ENCODE results near the gene TPCN2. TPM values are rescaled to one million over a fixed set of nuclear protein-coding genes. Genes with fewer than 3 reads are reported as not detected.
"Not testable (repeated sequence)": the region's sequence is repeated elsewhere in the genome, so short reads cannot be mapped to it uniquely, and the experiment has no call there.

TPCN2 gene
- total RNA-seq = 10 to 100 TPM; 22.4 to 23.0 TPM
- polyA plus RNA-seq = 1 to 10 TPM; 6.6 to 7.2 TPM

DNA sequence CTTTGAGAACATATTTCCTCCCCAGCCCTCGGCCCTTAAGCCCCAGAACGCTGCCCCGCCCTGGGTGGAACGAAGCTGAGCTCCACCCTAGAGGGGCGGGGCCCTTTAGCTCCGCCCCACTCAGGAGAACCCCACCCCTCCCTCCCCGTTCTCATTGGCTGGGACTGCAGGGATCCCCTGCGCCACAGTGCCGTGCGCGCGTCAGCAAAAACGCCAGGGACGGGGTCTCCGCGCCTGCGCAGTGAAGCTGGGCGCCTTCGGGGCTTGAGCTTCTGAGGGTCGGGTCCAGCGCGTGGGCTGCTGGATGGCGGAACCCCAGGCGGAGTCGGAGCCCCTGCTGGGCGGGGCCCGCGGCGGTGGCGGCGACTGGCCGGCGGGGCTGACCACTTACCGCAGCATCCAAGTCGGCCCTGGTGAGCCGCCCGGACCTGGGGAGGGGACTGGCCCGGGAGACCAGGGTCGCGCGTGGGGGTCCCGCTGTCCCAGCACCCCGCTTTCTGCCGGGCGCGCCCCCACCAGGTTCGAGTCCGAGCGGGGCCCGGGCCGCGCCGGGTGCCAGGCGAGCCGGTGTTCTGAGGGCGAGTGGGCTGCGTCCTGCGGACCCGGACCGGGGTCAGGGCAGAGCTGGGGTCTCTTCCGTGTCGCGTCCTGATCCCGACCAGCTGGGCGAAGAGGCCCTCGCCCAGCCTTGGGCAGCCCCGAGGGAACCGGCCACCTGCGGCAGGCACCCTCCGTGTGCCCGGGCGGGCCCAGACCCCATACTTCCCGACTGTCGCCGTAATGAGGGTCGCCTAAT is at the start of gene TPCN2:
Gene TPCN2 (plus strand): TSS at position 239 of the 796 bp plus-strand sequence. CDS start 66 bp downstream, at position 305.
- CTCF ChIA-PET (ENCODE audit: partially characterized antibody) = interaction anchor here (0.9 to 1.1 kb wide), 4 partner anchors 50 to 621 kb away, joined by 3 to 4 read pairs (median 4); no protein-coding TSS in a partner anchor
- Mint-ChIP-seq H3K4me1 (peaks cover 7 to 45% (median 22%) of the 10 kb centered on the region in 4 donors), H3K27ac (peak within 1 kb of the TSS; percentile 86 to 96 (median 91)), H3K36me3 (peaks cover 0 to 5% of the 10 kb centered on the region in 2 donors), H3K9me3 (no peaks in the 10 kb centered on the region), H3K4me3 (peak within 1 kb of the TSS; percentile 82 to 86 (median 84)), H3K27me3 (no peaks in the 10 kb centered on the region)
- H3K4me1 ChIP-seq (ENCODE audit: insufficient read depth, low read length) = peaks cover 30% of the 10 kb centered on the region
- peak within 1 kb of the TSS; percentile 42 to 80 for H3K4me3 ChIP-seq (ENCODE audit: low read length in 2 of 2)
- no peaks in the 10 kb centered on the region for H3K36me3 ChIP-seq (ENCODE audit: insufficient read depth, low read length)
- peak within 1 kb of the TSS; percentile 84 for H3K27ac ChIP-seq (ENCODE audit: low read depth, low read length)
- intact Hi-C loops (cut with micrococcal nuclease) = loop anchor here (2.0 kb wide), 1 partner anchor 146 kb away; the partner anchor contains the start of genes IGHMBP2 and MRPL21
- no peaks in the 10 kb centered on the region for H3K9me3 ChIP-seq (ENCODE audit: control insufficient read depth in 1 of 2, low read length in 2 of 2)
- POLR2A ChIA-PET (ENCODE audit: partially characterized antibody) = interaction anchor here (1.0 to 2.7 kb wide), 12 partner anchors 9 to 626 kb away, joined by 3 to 11 read pairs (median 4); partner anchors contain the start of genes IGHMBP2, LTO1 and MRPL21
- peak; percentile 90 to 94 (median 92) for DNase-seq
- no peaks in the 10 kb centered on the region for H3K27me3 ChIP-seq (ENCODE audit: insufficient read depth, low read length)

DNA sequence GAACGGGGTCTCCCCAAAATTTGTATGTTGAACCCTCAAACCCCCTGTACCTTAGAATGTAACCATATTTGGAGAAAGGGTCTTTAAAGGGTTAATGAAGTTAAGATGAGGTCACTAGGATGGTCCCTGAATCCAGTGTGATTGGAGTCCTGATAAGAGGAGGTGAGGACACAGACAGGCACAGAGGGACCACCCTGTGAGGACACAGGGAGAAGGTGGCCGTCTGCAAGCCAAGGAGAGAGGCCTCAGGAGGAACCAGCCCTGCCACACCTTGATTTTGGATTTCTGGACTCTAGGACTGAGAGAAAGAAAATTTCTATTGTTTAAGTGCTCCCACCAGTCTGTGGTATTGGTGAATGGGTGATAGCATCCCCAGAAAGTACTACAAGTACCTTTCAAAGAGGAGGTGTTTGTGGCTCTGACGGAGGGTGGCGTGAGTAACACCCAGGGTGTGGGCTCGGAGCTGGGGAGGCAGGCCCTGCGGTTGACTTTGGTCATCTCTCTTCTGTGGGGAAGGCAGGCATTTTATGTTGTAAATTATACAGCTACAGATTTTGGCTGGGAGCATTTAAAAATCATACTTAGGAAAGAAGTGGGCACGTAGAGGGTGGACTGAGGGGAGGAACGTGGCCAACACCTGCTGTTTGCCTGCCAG is 49.5 kb upstream of the TPCN2 start:
- intact Hi-C loops (cut with micrococcal nuclease) = no loop called here
- no peak overlapping the region for H3K4me3 ChIP-seq (ENCODE audit: low read length in 2 of 2)
- no peak for DNase-seq
- CTCF ChIA-PET (ENCODE audit: partially characterized antibody) = no interaction called here
- H3K4me1 ChIP-seq (ENCODE audit: insufficient read depth, low read length) = no peaks in the 10 kb centered on the region
- H3K9me3 Mint-ChIP-seq = no peaks in the 10 kb centered on the region
- H3K27ac Mint-ChIP-seq = peak overlapping the region in 2 of 7 donors; percentile 17 to 81
- peaks cover 3 to 5% of the 10 kb centered on the region in 2 donors for H3K27me3 Mint-ChIP-seq
- no peaks in the 10 kb centered on the region for H3K36me3 ChIP-seq (ENCODE audit: insufficient read depth, low read length)
- peaks cover 0 to 4% (median under 1%) of the 10 kb centered on the region in 4 donors for H3K4me1 Mint-ChIP-seq
- no peaks in the 10 kb centered on the region for H3K36me3 Mint-ChIP-seq
- no peak overlapping the region for H3K27ac ChIP-seq (ENCODE audit: low read depth, low read length)
- H3K9me3 ChIP-seq (ENCODE audit: control insufficient read depth in 1 of 2, low read length in 2 of 2) = no peaks in the 10 kb centered on the region
- POLR2A ChIA-PET (ENCODE audit: partially characterized antibody) = no interaction called here
- no peak overlapping the region for H3K4me3 Mint-ChIP-seq
- H3K27me3 ChIP-seq (ENCODE audit: insufficient read depth, low read length) = no peaks in the 10 kb centered on the region

DNA sequence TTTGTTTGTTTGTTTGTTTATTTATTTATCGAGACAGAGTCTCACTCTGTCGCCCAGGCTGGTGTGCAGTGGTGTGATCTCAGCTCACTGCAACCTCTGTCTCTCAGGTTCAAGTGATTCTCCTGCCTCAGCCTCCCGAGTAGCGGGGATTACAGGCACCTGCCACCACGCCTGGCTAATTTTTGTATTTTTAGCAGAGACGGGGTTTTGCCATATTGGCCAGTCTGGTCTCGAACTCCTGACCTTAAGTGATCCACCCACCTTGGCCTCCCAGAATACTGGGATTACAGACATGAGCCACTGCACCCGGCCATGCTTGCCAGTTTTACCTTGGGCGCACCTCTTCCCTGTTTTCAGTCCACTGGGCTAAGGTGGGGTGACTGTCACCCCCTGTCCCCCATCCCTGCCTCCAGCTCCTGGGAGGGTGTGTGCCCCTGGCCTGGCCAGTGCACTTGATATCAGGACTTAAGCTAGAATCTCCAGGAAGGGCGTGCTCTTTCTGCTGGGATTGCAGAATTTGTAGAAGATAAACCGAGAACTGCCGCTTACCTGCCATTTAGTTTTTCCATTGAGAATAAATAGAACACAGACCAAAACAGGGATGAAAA is 48.9 kb upstream of the TPCN2 start:
- H3K36me3 ChIP-seq (ENCODE audit: insufficient read depth, low read length); H3K9me3 ChIP-seq (ENCODE audit: control insufficient read depth in 1 of 2, low read length in 2 of 2); POLR2A ChIA-PET (ENCODE audit: partially characterized antibody); H3K4me1 Mint-ChIP-seq; H3K27me3 Mint-ChIP-seq; CTCF ChIA-PET (ENCODE audit: partially characterized antibody); H3K4me3 Mint-ChIP-seq; DNase-seq; H3K4me3 ChIP-seq (ENCODE audit: low read length in 2 of 2); H3K27me3 ChIP-seq (ENCODE audit: insufficient read depth, low read length); H3K4me1 ChIP-seq (ENCODE audit: insufficient read depth, low read length); H3K36me3 Mint-ChIP-seq; intact Hi-C loops (cut with micrococcal nuclease); H3K9me3 Mint-ChIP-seq; H3K27ac ChIP-seq (ENCODE audit: low read depth, low read length): not testable (repeated sequence)
- H3K27ac Mint-ChIP-seq = peak overlapping the region in 1 of 7 donors; percentile 17

DNA sequence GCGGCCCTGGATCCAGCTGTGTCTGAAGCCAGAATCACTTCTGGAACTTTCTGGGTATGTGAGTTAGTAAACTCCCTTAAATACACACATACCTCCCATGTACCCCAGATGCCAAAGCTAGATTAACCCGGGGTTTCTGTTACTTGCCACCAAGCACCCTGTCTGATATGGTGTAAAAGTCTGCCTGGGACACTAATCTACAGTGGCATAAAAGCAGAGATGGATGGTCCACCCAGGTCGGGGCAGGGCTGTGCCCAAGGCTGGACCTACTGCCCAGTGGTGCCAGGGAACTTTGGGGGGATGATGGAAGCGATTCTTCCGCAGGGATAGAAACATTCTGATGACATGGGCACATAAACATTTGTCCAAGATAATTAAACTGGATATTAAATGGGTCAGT is 48.3 kb upstream of the TPCN2 start:
- CTCF ChIA-PET (ENCODE audit: partially characterized antibody) = no interaction called here
- no peaks in the 10 kb centered on the region for H3K9me3 Mint-ChIP-seq
- H3K4me3 ChIP-seq (ENCODE audit: low read length in 2 of 2) = no peak overlapping the region
- no peak overlapping the region for H3K27ac ChIP-seq (ENCODE audit: low read depth, low read length)
- peaks cover 0 to 4% (median under 1%) of the 10 kb centered on the region in 4 donors for H3K4me1 Mint-ChIP-seq
- H3K4me3 Mint-ChIP-seq = no peak overlapping the region
- POLR2A ChIA-PET (ENCODE audit: partially characterized antibody) = no interaction called here
- no peaks in the 10 kb centered on the region for H3K9me3 ChIP-seq (ENCODE audit: control insufficient read depth in 1 of 2, low read length in 2 of 2)
- H3K36me3 Mint-ChIP-seq = no peaks in the 10 kb centered on the region
- intact Hi-C loops (cut with micrococcal nuclease) = no loop called here
- H3K36me3 ChIP-seq (ENCODE audit: insufficient read depth, low read length) = no peaks in the 10 kb centered on the region
- peaks cover 1 to 3% of the 10 kb centered on the region in 2 donors for H3K27me3 Mint-ChIP-seq
- no peak for DNase-seq
- H3K27ac Mint-ChIP-seq = no peak overlapping the region
- H3K4me1 ChIP-seq (ENCODE audit: insufficient read depth, low read length) = no peaks in the 10 kb centered on the region
- H3K27me3 ChIP-seq (ENCODE audit: insufficient read depth, low read length) = no peaks in the 10 kb centered on the region

DNA sequence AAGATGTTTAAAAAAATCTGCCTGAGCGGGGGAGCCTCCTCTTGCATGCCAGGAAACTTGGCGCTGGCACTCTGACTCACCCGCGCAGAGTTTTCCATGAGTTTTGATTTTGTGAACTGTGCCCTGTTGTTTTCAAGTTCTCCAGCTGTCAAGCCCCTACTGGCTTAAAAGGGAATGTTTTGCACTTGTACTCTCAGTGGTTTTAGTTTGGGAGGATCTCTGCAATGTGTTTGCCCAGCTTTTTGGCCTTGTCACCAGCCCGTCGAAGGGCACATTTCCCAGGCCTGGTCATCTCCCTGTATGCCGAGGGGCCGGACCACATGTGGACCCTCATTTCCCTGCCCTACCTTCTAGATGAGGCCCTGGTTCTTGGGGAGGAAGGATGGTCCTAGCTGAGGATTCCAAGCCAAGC is 47.9 kb upstream of the TPCN2 start:
- Mint-ChIP-seq H3K27ac (no peak overlapping the region), H3K4me3 (no peak overlapping the region), H3K27me3 (peaks cover 2 to 3% of the 10 kb centered on the region in 2 donors), H3K4me1 (peaks cover 0 to 4% (median under 1%) of the 10 kb centered on the region in 4 donors), H3K36me3 (no peaks in the 10 kb centered on the region), H3K9me3 (no peaks in the 10 kb centered on the region)
- Histone ChIP-seq H3K36me3 (ENCODE audit: insufficient read depth, low read length) (no peaks in the 10 kb centered on the region), H3K27me3 (ENCODE audit: insufficient read depth, low read length) (no peaks in the 10 kb centered on the region), H3K27ac (ENCODE audit: low read depth, low read length) (no peak overlapping the region), H3K4me1 (ENCODE audit: insufficient read depth, low read length) (no peaks in the 10 kb centered on the region), H3K9me3 (ENCODE audit: control insufficient read depth in 1 of 2, low read length in 2 of 2) (no peaks in the 10 kb centered on the region), H3K4me3 (ENCODE audit: low read length in 2 of 2) (no peak overlapping the region)
- no peak for DNase-seq
- ChIA-PET CTCF (ENCODE audit: partially characterized antibody) (no interaction called here), POLR2A (ENCODE audit: partially characterized antibody) (no interaction called here)
- intact Hi-C loops (cut with micrococcal nuclease) = no loop called here

DNA sequence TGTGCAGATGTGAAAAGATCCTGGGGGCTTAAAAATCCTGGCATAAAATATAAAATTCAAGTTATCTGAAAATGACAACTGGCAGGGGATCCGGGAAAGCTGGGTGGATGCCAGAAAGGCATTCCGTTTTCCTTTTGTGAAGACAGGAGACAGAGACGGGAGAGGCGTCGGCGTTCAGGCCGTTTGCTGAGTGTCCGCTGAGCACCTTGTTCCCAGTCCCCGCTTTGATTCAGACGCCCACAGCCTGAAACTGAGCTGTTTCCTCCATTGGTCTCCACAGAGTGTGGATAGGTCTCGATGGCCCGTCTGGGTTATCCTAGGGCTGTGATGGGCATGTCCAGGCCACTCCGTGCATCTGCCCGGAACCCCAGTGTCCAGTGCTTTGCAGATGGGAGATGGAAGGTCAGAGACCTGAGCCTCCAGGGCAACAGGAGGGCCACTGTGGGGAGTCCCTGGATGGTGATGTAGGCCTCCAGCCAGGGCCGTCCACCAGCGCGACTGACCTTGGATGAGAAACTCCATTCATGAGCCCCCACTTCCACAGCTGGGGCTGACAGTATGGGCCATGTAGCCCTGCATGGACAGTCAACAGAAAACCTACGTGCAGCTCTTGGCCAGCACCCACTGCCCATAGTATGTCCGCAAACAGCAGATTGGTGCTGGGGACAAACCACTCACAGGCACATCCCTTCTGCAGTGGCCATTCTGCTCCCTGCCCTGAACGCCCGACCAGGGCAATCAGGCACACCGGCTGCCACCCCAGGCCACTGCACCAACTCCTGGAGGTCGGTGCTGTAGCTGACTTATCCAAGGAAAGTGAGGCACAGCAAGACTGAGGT is 47.3 kb upstream of the TPCN2 start:
- Mint-ChIP-seq H3K27ac (no peak overlapping the region), H3K4me3 (no peak overlapping the region), H3K4me1 (peaks cover 0 to 4% (median under 1%) of the 10 kb centered on the region in 4 donors), H3K27me3 (peaks cover 3% of the 10 kb centered on the region in 2 donors), H3K9me3 (no peaks in the 10 kb centered on the region), H3K36me3 (no peaks in the 10 kb centered on the region)
- Histone ChIP-seq H3K4me1 (ENCODE audit: insufficient read depth, low read length) (no peaks in the 10 kb centered on the region), H3K4me3 (ENCODE audit: low read length in 2 of 2) (no peak overlapping the region), H3K27me3 (ENCODE audit: insufficient read depth, low read length) (no peaks in the 10 kb centered on the region), H3K9me3 (ENCODE audit: control insufficient read depth in 1 of 2, low read length in 2 of 2) (no peaks in the 10 kb centered on the region), H3K36me3 (ENCODE audit: insufficient read depth, low read length) (no peaks in the 10 kb centered on the region), H3K27ac (ENCODE audit: low read depth, low read length) (no peak overlapping the region)
- intact Hi-C loops (cut with micrococcal nuclease) = no loop called here
- ChIA-PET POLR2A (ENCODE audit: partially characterized antibody) (no interaction called here), CTCF (ENCODE audit: partially characterized antibody) (interaction anchor here (1.2 kb wide), 1 partner anchor 12 kb away, joined by 3 read pairs; the partner anchor contains the start of gene MRGPRF)
- DNase-seq = no peak

Measured in CD4-positive, alpha-beta memory T cell (primary cell).